Spleen (tissue), 7 donors: Measurements from ENCODE around the gene MVK.

ENCODE experiments used
- POLR2A ChIP-seq, 3 donors: fragments of 450-650 bp; IDR thresholded peaks; one replicate each; pipeline ENCODE4 v1.5.1; 2017; ENCODE audit warnings: antibody characterized with exemption in 3 of 3, mild to moderate bottlenecking in 1 of 3
- POLR2AphosphoS5 ChIP-seq, 3 donors: sonication (generic); formaldehyde crosslinking; IDR thresholded peaks; one replicate each; pipeline ENCODE4 v1.5.1; 2017; ENCODE audit warnings: antibody characterized with exemption in 3 of 3
- TF ChIP-seq, protein P1 (sequence below), 11 experiments: fragments of 200-600 bp in 7 of 11; fragments of 450-650 bp in 4 of 11; sonication (generic) in 4 of 11; IDR thresholded peaks in 8 of 11; conservative IDR thresholded peaks in 3 of 11; 1 replicate in 7 of 11; 2 replicates in 4 of 11; pipeline versions ENCODE4 v1.4.0 to v1.8.0; 2016 to 2021; ENCODE audit warnings: antibody characterized with exemption in 11 of 11, inconsistent platforms in 4 of 11, mild to moderate bottlenecking in 1 of 11
- donor health status: DM: no; HTN: no; CAD: no; lungs with moderate emphysema.
- donor health status: DM: no; HTN: no; CAD: no.
- donor health status: DM: no; HTN: no; CAD: no.

DNA sequence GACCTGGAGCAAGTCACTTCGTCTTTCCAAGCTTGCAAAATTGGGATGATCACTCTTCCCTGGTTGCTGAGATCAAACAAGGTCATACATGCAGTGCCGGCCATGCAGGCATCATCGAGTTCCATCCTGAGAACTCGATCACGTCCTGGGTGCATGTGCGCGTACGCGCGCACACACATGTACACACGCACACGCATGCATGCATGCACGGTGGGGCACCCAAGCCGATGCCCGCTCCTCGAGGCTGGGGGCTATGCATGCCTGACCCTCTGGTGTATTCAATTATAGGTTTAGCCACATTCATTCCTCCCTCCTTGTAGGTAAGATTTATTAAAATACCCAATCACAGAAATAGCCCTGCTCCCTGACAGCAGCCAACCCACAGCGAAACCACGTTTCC lies 26.3 kb upstream of the MVK start:
- TF ChIP-seq, protein P1, sequence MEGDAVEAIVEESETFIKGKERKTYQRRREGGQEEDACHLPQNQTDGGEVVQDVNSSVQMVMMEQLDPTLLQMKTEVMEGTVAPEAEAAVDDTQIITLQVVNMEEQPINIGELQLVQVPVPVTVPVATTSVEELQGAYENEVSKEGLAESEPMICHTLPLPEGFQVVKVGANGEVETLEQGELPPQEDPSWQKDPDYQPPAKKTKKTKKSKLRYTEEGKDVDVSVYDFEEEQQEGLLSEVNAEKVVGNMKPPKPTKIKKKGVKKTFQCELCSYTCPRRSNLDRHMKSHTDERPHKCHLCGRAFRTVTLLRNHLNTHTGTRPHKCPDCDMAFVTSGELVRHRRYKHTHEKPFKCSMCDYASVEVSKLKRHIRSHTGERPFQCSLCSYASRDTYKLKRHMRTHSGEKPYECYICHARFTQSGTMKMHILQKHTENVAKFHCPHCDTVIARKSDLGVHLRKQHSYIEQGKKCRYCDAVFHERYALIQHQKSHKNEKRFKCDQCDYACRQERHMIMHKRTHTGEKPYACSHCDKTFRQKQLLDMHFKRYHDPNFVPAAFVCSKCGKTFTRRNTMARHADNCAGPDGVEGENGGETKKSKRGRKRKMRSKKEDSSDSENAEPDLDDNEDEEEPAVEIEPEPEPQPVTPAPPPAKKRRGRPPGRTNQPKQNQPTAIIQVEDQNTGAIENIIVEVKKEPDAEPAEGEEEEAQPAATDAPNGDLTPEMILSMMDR (IDR thresholded peaks at IDR 0.05 in 8 of 11, conservative IDR thresholded peaks at IDR 0.05 in 3 of 11), result no peak
- TF ChIP-seq POLR2AphosphoS5 (IDR thresholded peaks at IDR 0.05), result no peak
- TF ChIP-seq POLR2A (IDR thresholded peaks at IDR 0.05), result no peak
